IMR-90 (cell line): ENCODE results near the gene SERPINA3. TPM values are rescaled to one million over a fixed set of nuclear protein-coding genes. Genes with fewer than 3 reads are reported as not detected.

Experiments used
- ATAC-seq: fragments of 200-7000 bp; cut with Tn5 transposase; 2 replicates; pipeline ENCODE4 v1.9.1; 2020; ENCODE audit warnings: low read depth, mild to moderate bottlenecking, moderate library complexity
- BruUV-seq: library from RNA; stranded (reverse); fragments of 400-500 nt; replicated peaks from 2 replicates; lab custom pipeline; 2021; lab: Mats Ljungman, UMichigan
- CTCF ChIA-PET: fragments of 300-600 bp; formaldehyde crosslinking; extraction: SDS; loops from one replicate; lab custom pipeline; 2021; ENCODE audit warnings: antibody characterized with exemption; lab: Yijun Ruan, JAX
- POLR2A ChIA-PET: fragments of 300-600 bp; sonication (Branson Sonifier 250); formaldehyde crosslinking; loops from one replicate; lab custom pipeline; 2022; ENCODE audit warnings: antibody characterized with exemption; ENCODE audit not compliant: unreplicated experiment; lab: Charles Lee
- DNase-seq: peaks from one replicate; pipeline ENCODE4 v3.0.0; 2013
- H2AFZ ChIP-seq: replicated peaks from 2 replicates; pipeline ENCODE3; 2013; ENCODE audit warnings: low read length, mild to moderate bottlenecking; ENCODE audit not compliant: poor library complexity
- H2AK5ac ChIP-seq: 2 replicates; pipeline ENCODE4 v1.6.1; 2013; ENCODE audit warnings: low read depth, low read length, inconsistent platforms
- H2AK9ac ChIP-seq: replicated peaks from 2 replicates; pipeline ENCODE3; 2013; ENCODE audit warnings: mild to moderate bottlenecking, low read depth, low read length, moderate library complexity; ENCODE audit not compliant: poor library complexity
- H2BK120ac ChIP-seq: 2 replicates; pipeline ENCODE4 v1.6.1; 2013; ENCODE audit warnings: low read depth, low read length, inconsistent platforms
- H2BK15ac ChIP-seq: 3 replicates; pipeline ENCODE4 v1.6.1; 2013; ENCODE audit warnings: low read depth, low read length, inconsistent platforms
- H2BK20ac ChIP-seq: 2 replicates; pipeline ENCODE4 v1.6.1; 2013; ENCODE audit warnings: low read depth, mild to moderate bottlenecking, inconsistent platforms, low read length, moderate library complexity
- H2BK5ac ChIP-seq: 2 replicates; pipeline ENCODE4 v1.6.1; 2013; ENCODE audit warnings: mild to moderate bottlenecking, low read depth, low read length, inconsistent platforms; ENCODE audit not compliant: poor library complexity, severe bottlenecking
- H3K14ac ChIP-seq: replicated peaks from 2 replicates; pipeline ENCODE4 v1.6.1; 2013; ENCODE audit warnings: low read depth, low read length, inconsistent platforms
- H3K18ac ChIP-seq: 2 replicates; pipeline ENCODE4 v1.6.1; 2013; ENCODE audit warnings: low read depth, low read length, control low read depth
- H3K23ac ChIP-seq: 2 replicates; pipeline ENCODE4 v1.6.1; 2013; ENCODE audit warnings: low read depth, low read length, inconsistent platforms
- H3K27ac ChIP-seq: 2 replicates; pipeline ENCODE4 v1.5.1; 2013; ENCODE audit warnings: mild to moderate bottlenecking, control low read depth, low read length; ENCODE audit not compliant: insufficient read depth
- H3K27me3 ChIP-seq: 2 replicates; pipeline ENCODE4 v1.6.1; 2013; ENCODE audit warnings: low read length; ENCODE audit not compliant: control insufficient read depth, insufficient read depth
- H3K36me3 ChIP-seq: 2 replicates; pipeline ENCODE4 v1.6.1; 2013; ENCODE audit warnings: low read length, mixed read lengths; ENCODE audit not compliant: control insufficient read depth, insufficient read depth
- H3K4ac ChIP-seq: 2 replicates; pipeline ENCODE4 v1.6.1; 2013; ENCODE audit warnings: low read depth, low read length, inconsistent platforms
- H3K4me1 ChIP-seq: 2 replicates; pipeline ENCODE4 v1.6.1; 2013; ENCODE audit warnings: low read length, mixed read lengths; ENCODE audit not compliant: control insufficient read depth, insufficient read depth
- H3K4me2 ChIP-seq: 2 replicates; pipeline ENCODE4 v1.6.1; 2013; ENCODE audit warnings: low read depth, mild to moderate bottlenecking, control low read depth, low read length, moderate library complexity
- H3K4me3 ChIP-seq: 2 replicates; pipeline ENCODE4 v1.5.1; 2013; ENCODE audit warnings: low read depth, mild to moderate bottlenecking, control low read depth, low read length, moderate library complexity; ENCODE audit not compliant: insufficient read depth
- H3K56ac ChIP-seq: 2 replicates; pipeline ENCODE4 v1.6.1; 2013; ENCODE audit warnings: low read length, inconsistent platforms; ENCODE audit not compliant: insufficient read depth; ENCODE audit errors: extremely low read depth
- H3K79me1 ChIP-seq, 2 experiments: 2 replicates each; pipeline ENCODE4 v1.6.1; 2013; ENCODE audit warnings: low read length in 2 of 2, inconsistent platforms in 1 of 2, low read depth in 1 of 2
- H3K9ac ChIP-seq: 2 replicates; pipeline ENCODE4 v1.6.1; 2013; ENCODE audit warnings: low read depth, low read length, control low read depth
- H3K9me1 ChIP-seq: 2 replicates; pipeline ENCODE4 v1.6.1; 2013; ENCODE audit warnings: low read length, inconsistent platforms; ENCODE audit not compliant: insufficient read depth
- H3K9me3 ChIP-seq: 2 replicates; pipeline ENCODE4 v1.6.1; 2013; ENCODE audit warnings: low read length; ENCODE audit not compliant: control insufficient read depth, insufficient read depth
- H4K20me1 ChIP-seq: 2 replicates; pipeline ENCODE4 v1.6.1; 2013; ENCODE audit warnings: low read length, inconsistent platforms; ENCODE audit not compliant: insufficient read depth
- H4K5ac ChIP-seq: 2 replicates; pipeline ENCODE4 v1.6.1; 2013; ENCODE audit warnings: mild to moderate bottlenecking, low read depth, low read length, control low read depth
- H4K8ac ChIP-seq, 2 experiments: 2 replicates each; pipeline ENCODE4 v1.6.1; 2013; ENCODE audit warnings: low read depth in 2 of 2, low read length in 2 of 2, control low read depth in 1 of 2, inconsistent platforms in 1 of 2
- H4K91ac ChIP-seq: 2 replicates; pipeline ENCODE4 v1.6.1; 2013; ENCODE audit warnings: low read depth, low read length, inconsistent platforms; ENCODE audit not compliant: insufficient read depth
- BHLHE40 ChIP-seq: fragments of 150-350 bp; IDR thresholded peaks from 2 replicates; pipeline ENCODE4 v1.6.1; 2016; ENCODE audit warnings: mild to moderate bottlenecking, low read depth, low read length
- CEBPB ChIP-seq: IDR thresholded peaks from 2 replicates; pipeline ENCODE4 v1.6.1; 2012; ENCODE audit warnings: low read depth, low read length, improper control_type of control experiment
- CHD1 ChIP-seq: IDR thresholded peaks from 2 replicates; pipeline ENCODE4 v1.6.1; 2012; ENCODE audit warnings: low read depth, low read length, improper control_type of control experiment
- CTCF ChIP-seq: conservative IDR thresholded peaks from 2 replicates; pipeline ENCODE4 v1.5.1; 2012; ENCODE audit warnings: mild to moderate bottlenecking, low read depth, low read length, improper control_type of control experiment
- FOS ChIP-seq: fragments of 150-350 bp; IDR thresholded peaks from 2 replicates; pipeline ENCODE4 v1.6.1; 2016; ENCODE audit warnings: low read depth, low read length
- MAFK ChIP-seq: IDR thresholded peaks from 2 replicates; pipeline ENCODE4 v1.6.1; 2012; ENCODE audit warnings: low read depth, low read length, improper control_type of control experiment
- MAZ ChIP-seq: IDR thresholded peaks from 2 replicates; pipeline ENCODE4 v1.6.1; 2012; ENCODE audit warnings: low read depth, mild to moderate bottlenecking, low read length, improper control_type of control experiment, moderate library complexity, borderline replicate concordance
- MXI1 ChIP-seq: IDR thresholded peaks from 2 replicates; pipeline ENCODE4 v1.6.1; 2012; ENCODE audit warnings: low read depth, mild to moderate bottlenecking, low read length, moderate library complexity, borderline replicate concordance
- NFE2L2 ChIP-seq: fragments of 150-350 bp; IDR thresholded peaks from 2 replicates; pipeline ENCODE4 v1.6.1; 2016; ENCODE audit warnings: low read depth, mild to moderate bottlenecking, low read length
- POLR2A ChIP-seq: IDR thresholded peaks from 2 replicates; pipeline ENCODE4 v1.6.1; 2012; ENCODE audit warnings: mild to moderate bottlenecking, low read depth, low read length
- RAD21 ChIP-seq: IDR thresholded peaks from 2 replicates; pipeline ENCODE4 v1.6.1; 2012; ENCODE audit warnings: low read length, improper control_type of control experiment
- RCOR1 ChIP-seq: IDR thresholded peaks from 2 replicates; pipeline ENCODE4 v1.6.1; 2012; ENCODE audit warnings: mild to moderate bottlenecking, low read length, improper control_type of control experiment; ENCODE audit not compliant: insufficient replicate concordance
- RFX5 ChIP-seq: IDR thresholded peaks from 2 replicates; pipeline ENCODE4 v1.8.0; 2012; ENCODE audit warnings: low read depth, mild to moderate bottlenecking, low read length, moderate library complexity
- SMC3 ChIP-seq: fragments of 150-350 bp; IDR thresholded peaks from 2 replicates; pipeline ENCODE4 v1.6.1; 2016; ENCODE audit warnings: low read depth, mild to moderate bottlenecking, antibody characterized with exemption, low read length, moderate library complexity
- WGBS, 2 experiments: methylation state at CpG; one replicate each; pipeline versions ENCODE4 v1.1.5 to v1.1.7; 2013; ENCODE audit warnings: missing lambda C conversion rate in 2 of 2; ENCODE audit not compliant: insufficient read length in 1 of 2; ENCODE audit errors: extremely low coverage in 2 of 2; 5-methylcytosine and 5-hydroxymethylcytosine counted together
- dilution Hi-C: fragments of 300-500 bp; cut with HindIII; formaldehyde crosslinking; loops from one replicate; pipeline ENCODE4 v1.14.3; 2018; ENCODE audit warnings: low sequenced_read_pairs; ENCODE audit not compliant: unreplicated experiment
- in situ Hi-C: fragments of 300-500 bp; cut with MboI; formaldehyde crosslinking; loops from 3 replicates; pipeline ENCODE4 v1.14.3; 2019; ENCODE audit warnings: low sequenced_read_pairs, inconsistent platforms, mixed read lengths
- intact Hi-C: fragments of 100-400 bp; cut with micrococcal nuclease; formaldehyde crosslinking; loops from 2 replicates; pipeline ENCODE4 v1.10.0; 2022
- polyA plus RNA-seq, 3 experiments: library from polyadenylated mRNA; depleted of rRNA; stranded (reverse); fragments of >200 nt; gene quantifications; 2 replicates each; pipeline ENCODE4 v1.2.3, GENCODE V29; 2012; ENCODE audit warnings: low replicate concordance in 1 of 3
- total RNA-seq: library from RNA; depleted of rRNA; stranded (reverse); fragments of >200 nt; gene quantifications from 2 replicates; pipeline ENCODE4 v1.2.3, GENCODE V29; 2012
- TF ChIP-seq, protein P1 (sequence below): fragments of 150-350 bp; IDR thresholded peaks from 2 replicates; pipeline ENCODE4 v1.6.1; 2016; ENCODE audit warnings: low read depth, mild to moderate bottlenecking, low read length, moderate library complexity, borderline replicate concordance
- TF ChIP-seq, protein P2 (sequence below): fragments of 150-350 bp; IDR thresholded peaks from 2 replicates; pipeline ENCODE4 v1.6.1; 2017; ENCODE audit warnings: mild to moderate bottlenecking, antibody characterized with exemption, low read length, low read depth

Gene SERPINA3
- total and polyA plus RNA-seq, 2 of the 4 experiments (the other 2 are of a cell fraction) = 0.36 to 0.48 TPM

- BruUV-seq = no TSS peak
- dilution Hi-C loops (no loop called here), intact Hi-C loops (no loop called here), in situ Hi-C loops (no loop called here)
- ATAC-seq (no peak), DNase-seq (no peak)
- no peak overlapping the region for H4K8ac ChIP-seq
- ChIA-PET CTCF (no interaction called here), POLR2A (no interaction called here)
- H3K4me1 ChIP-seq = no peaks in the 10 kb centered on the region
- H3K4me3 ChIP-seq = no peak overlapping the region
- no peak overlapping the region for H2BK20ac ChIP-seq
- H3K18ac ChIP-seq = no peak overlapping the region
- 54% methylated on average over 2 of the region's 7 CpGs; no CpG with 5 or more reads in 1 of the 2 experiments for WGBS, 2 experiments
- no peak overlapping the region for H2AFZ ChIP-seq
- peaks cover 8% of the 10 kb centered on the region for H3K9me3 ChIP-seq
- H3K9me1 ChIP-seq = no peaks in the 10 kb centered on the region
- TF ChIP-seq CTCF (no peak), RFX5 (no peak), RAD21 (no peak), BHLHE40 (no peak), POLR2A (no peak), NFE2L2 (no peak), FOS (no peak), CEBPB (no peak), MAFK (no peak), MAZ (no peak), MXI1 (no peak), CHD1 (no peak), SMC3 (no peak), RCOR1 (no peak)
- TF ChIP-seq, protein P1, sequence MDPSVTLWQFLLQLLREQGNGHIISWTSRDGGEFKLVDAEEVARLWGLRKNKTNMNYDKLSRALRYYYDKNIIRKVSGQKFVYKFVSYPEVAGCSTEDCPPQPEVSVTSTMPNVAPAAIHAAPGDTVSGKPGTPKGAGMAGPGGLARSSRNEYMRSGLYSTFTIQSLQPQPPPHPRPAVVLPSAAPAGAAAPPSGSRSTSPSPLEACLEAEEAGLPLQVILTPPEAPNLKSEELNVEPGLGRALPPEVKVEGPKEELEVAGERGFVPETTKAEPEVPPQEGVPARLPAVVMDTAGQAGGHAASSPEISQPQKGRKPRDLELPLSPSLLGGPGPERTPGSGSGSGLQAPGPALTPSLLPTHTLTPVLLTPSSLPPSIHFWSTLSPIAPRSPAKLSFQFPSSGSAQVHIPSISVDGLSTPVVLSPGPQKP = no peak
- TF ChIP-seq, protein P2, sequence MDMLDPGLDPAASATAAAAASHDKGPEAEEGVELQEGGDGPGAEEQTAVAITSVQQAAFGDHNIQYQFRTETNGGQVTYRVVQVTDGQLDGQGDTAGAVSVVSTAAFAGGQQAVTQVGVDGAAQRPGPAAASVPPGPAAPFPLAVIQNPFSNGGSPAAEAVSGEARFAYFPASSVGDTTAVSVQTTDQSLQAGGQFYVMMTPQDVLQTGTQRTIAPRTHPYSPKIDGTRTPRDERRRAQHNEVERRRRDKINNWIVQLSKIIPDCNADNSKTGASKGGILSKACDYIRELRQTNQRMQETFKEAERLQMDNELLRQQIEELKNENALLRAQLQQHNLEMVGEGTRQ = no peak
- peaks cover 10% of the 10 kb centered on the region for H3K27me3 ChIP-seq
- no peak overlapping the region for H2AK9ac ChIP-seq
- no peak overlapping the region for H2BK5ac ChIP-seq
- no peak overlapping the region for H2BK15ac ChIP-seq
- no peak overlapping the region for H4K91ac ChIP-seq
- H4K5ac ChIP-seq = no peak overlapping the region
- H3K27ac ChIP-seq = no peak overlapping the region
- no peak overlapping the region for H2AK5ac ChIP-seq
- no peak overlapping the region for H3K4ac ChIP-seq
- no peaks in the 10 kb centered on the region for H3K79me1 ChIP-seq
- H3K23ac ChIP-seq = no peak overlapping the region
- no peak overlapping the region for H3K14ac ChIP-seq
- H3K36me3 ChIP-seq = no peaks in the 10 kb centered on the region
- no peaks in the 10 kb centered on the region for H4K20me1 ChIP-seq
- H3K9ac ChIP-seq = no peak overlapping the region
- H2BK120ac ChIP-seq = no peak overlapping the region
- no peak overlapping the region for H3K4me2 ChIP-seq
- no peak overlapping the region for H3K56ac ChIP-seq
Measured at GRCh38 chr14:94623856-94624499, 11.8 kb downstream of the SERPINA3 start.
